Stimulated activated naive CD8-positive, alpha-beta T cell treated with anti-CD3 and anti-CD28 coated beads, Interleukin-15, Interleukin-2, amounts not matched to agents 100 ng/mL and 50 ng/mL, for 24 hours (primary cell): Measurements from ENCODE around the gene FAM193B.
"Not testable (repeated sequence)": the region's sequence is repeated elsewhere in the genome, so short reads cannot be mapped to it uniquely, and the experiment has no call there.

Experiments used
- H3K27ac Mint-ChIP-seq: one replicate; pipeline ENCODE4 v1.8.0; 2021; ENCODE audit warnings: mild to moderate bottlenecking, mixed read lengths
- H3K27me3 Mint-ChIP-seq: one replicate; pipeline ENCODE4 v1.8.0; 2021; ENCODE audit warnings: mixed read lengths
- H3K36me3 Mint-ChIP-seq: one replicate; pipeline ENCODE4 v1.8.0; 2021; ENCODE audit warnings: low read depth, mixed read lengths
- H3K4me1 Mint-ChIP-seq: one replicate; pipeline ENCODE4 v1.8.0; 2021; ENCODE audit warnings: low read depth, mixed read lengths
- H3K4me3 Mint-ChIP-seq: one replicate; pipeline ENCODE4 v1.8.0; 2021; ENCODE audit warnings: mild to moderate bottlenecking, mixed read lengths
- H3K9me3 Mint-ChIP-seq: one replicate; pipeline ENCODE4 v1.8.0; 2021; ENCODE audit warnings: mixed read lengths

FAM193B gene

DNA sequence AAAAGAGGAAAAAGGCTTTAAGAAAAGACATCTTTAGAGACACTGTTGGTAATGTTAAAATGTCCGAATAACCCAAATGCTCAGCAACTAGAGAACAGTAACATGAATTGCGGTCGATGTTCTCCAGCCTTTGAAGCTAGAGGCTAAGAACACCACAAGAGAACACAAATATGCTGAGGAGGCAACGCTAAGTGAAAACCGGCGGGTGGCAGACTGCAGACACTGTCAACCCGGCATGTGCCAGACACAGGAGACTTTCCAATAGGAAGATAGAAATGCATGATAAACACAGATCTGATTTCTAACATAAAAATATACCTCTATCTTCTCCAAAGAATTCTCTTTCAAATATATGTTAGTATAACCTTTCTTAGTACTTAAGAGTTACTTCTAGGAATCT, 19.2 kb downstream of the FAM193B start:
- Mint-ChIP-seq H3K9me3 (no peaks in the 10 kb centered on the region), H3K27me3 (no peaks in the 10 kb centered on the region), H3K4me1 (no peaks in the 10 kb centered on the region), H3K4me3 (no peak overlapping the region), H3K27ac (no peak overlapping the region), H3K36me3 (peaks cover 37% of the 10 kb centered on the region)

- H3K27me3 Mint-ChIP-seq, H3K27ac Mint-ChIP-seq, H3K4me3 Mint-ChIP-seq, H3K9me3 Mint-ChIP-seq, H3K4me1 Mint-ChIP-seq: not testable (repeated sequence)
- peaks cover 36% of the 10 kb centered on the region for H3K36me3 Mint-ChIP-seq
Observed at GRCh38 chr5:177534433-177534832, 19.9 kb downstream of the FAM193B start.

GRCh38 chr5:177531209-177531940, 23.0 kb downstream of the FAM193B start:
- H3K27me3 Mint-ChIP-seq = no peaks in the 10 kb centered on the region
- no peak overlapping the region for H3K27ac Mint-ChIP-seq
- H3K4me3 Mint-ChIP-seq = no peak overlapping the region
- H3K4me1 Mint-ChIP-seq = no peaks in the 10 kb centered on the region
- H3K9me3 Mint-ChIP-seq = no peaks in the 10 kb centered on the region
- peaks cover 22% of the 10 kb centered on the region for H3K36me3 Mint-ChIP-seq

- Mint-ChIP-seq H3K4me1 (no peaks in the 10 kb centered on the region), H3K27ac (no peak overlapping the region), H3K36me3 (peaks cover 24% of the 10 kb centered on the region), H3K9me3 (no peaks in the 10 kb centered on the region), H3K27me3 (no peaks in the 10 kb centered on the region), H3K4me3 (no peak overlapping the region)
Observed at GRCh38 chr5:177530638-177531037, 23.7 kb downstream of the FAM193B start.

- Mint-ChIP-seq H3K9me3 (no peaks in the 10 kb centered on the region), H3K27me3 (no peaks in the 10 kb centered on the region), H3K4me3 (no peak overlapping the region), H3K36me3 (peaks cover 22% of the 10 kb centered on the region), H3K27ac (no peak overlapping the region), H3K4me1 (no peaks in the 10 kb centered on the region)
Observed at GRCh38 chr5:177529247-177530203, 24.8 kb downstream of the FAM193B start.

DNA sequence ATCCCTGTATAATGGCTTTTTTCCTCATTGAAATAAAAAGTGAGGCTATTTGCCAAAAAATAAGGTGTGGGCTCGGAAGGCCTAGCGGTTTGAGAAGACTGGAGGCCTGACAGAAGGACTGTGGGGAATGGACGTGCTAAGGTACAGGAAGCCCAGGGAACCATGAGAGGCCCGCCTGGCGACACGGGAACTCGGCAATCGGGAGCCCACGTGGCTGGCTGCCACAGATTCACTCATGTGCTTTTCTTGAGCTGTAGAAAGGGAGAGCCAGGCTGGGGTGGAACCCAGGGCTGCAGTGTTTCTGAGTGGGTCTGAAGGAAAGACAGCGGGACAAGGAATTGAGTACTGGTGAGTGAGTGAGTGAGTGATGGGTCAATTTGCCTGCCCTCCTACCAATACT, 25.7 kb downstream of the FAM193B start:
- H3K36me3 Mint-ChIP-seq = peaks cover 17% of the 10 kb centered on the region
- no peak overlapping the region for H3K27ac Mint-ChIP-seq
- H3K4me3 Mint-ChIP-seq = no peak overlapping the region
- no peaks in the 10 kb centered on the region for H3K4me1 Mint-ChIP-seq
- no peaks in the 10 kb centered on the region for H3K27me3 Mint-ChIP-seq
- no peaks in the 10 kb centered on the region for H3K9me3 Mint-ChIP-seq

- Mint-ChIP-seq H3K9me3 (no peaks in the 10 kb centered on the region), H3K4me3 (no peak overlapping the region), H3K27ac (no peak overlapping the region), H3K36me3 (peaks cover 21% of the 10 kb centered on the region), H3K4me1 (no peaks in the 10 kb centered on the region), H3K27me3 (no peaks in the 10 kb centered on the region)
Observed at GRCh38 chr5:177527595-177527994, 26.8 kb downstream of the FAM193B start.

DNA sequence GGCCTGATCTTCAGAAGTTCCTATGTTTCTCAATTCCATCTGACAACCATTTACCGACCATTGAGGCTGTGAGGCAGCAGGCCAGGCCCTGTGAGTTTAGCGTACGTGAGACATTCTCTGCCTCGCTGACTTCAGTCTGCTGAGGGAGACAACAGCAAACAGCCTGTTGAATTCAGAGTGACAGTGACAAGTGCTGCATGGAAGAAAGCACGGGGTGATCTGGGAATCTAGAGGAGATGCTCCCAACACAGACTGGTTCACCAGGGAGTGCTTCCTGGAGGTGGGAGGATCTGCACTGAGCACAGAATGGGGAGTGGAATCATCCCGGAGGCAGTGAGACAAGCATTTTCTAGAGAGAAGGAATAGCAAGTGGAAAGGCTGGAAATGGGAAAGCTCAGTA, 27.6 kb downstream of the FAM193B start:
- peaks cover 21% of the 10 kb centered on the region for H3K36me3 Mint-ChIP-seq
- H3K4me1 Mint-ChIP-seq = no peaks in the 10 kb centered on the region
- H3K9me3 Mint-ChIP-seq = no peaks in the 10 kb centered on the region
- no peak overlapping the region for H3K4me3 Mint-ChIP-seq
- H3K27ac Mint-ChIP-seq = no peak overlapping the region
- H3K27me3 Mint-ChIP-seq = no peaks in the 10 kb centered on the region

- Mint-ChIP-seq H3K27me3 (no peaks in the 10 kb centered on the region), H3K36me3 (peaks cover 25% of the 10 kb centered on the region), H3K9me3 (no peaks in the 10 kb centered on the region), H3K4me3 (no peak overlapping the region), H3K27ac (no peak overlapping the region), H3K4me1 (peaks cover 6% of the 10 kb centered on the region)
Observed at GRCh38 chr5:177526191-177526590, 28.2 kb downstream of the FAM193B start.

- Mint-ChIP-seq H3K4me3 (no peak overlapping the region), H3K27ac (no peak overlapping the region), H3K36me3 (peaks cover 26% of the 10 kb centered on the region), H3K9me3 (no peaks in the 10 kb centered on the region), H3K4me1 (peaks cover 15% of the 10 kb centered on the region), H3K27me3 (no peaks in the 10 kb centered on the region)
Observed at GRCh38 chr5:177524941-177525655, 29.3 kb downstream of the FAM193B start.

DNA sequence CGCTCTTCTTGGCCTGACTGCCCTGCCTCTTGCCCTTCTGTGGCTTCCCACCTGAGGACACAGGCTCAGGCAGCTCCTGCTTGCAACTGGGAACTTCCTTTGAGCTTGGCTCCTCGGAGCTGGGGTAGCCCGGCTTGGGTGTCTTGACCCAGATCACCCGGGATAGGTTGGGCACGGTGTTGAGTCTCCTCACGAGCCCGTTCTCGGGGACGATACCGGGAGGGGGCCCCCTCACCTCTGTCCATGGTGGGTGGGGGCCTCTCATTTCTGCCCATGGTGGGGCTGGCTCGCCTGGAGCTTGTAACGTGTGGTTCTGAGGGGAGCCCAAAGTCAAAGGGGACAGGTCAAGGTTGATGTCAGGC, 29.8 kb downstream of the FAM193B start:
- Mint-ChIP-seq H3K4me1 (peaks cover 21% of the 10 kb centered on the region), H3K9me3 (no peaks in the 10 kb centered on the region), H3K27ac (no peak overlapping the region), H3K27me3 (no peaks in the 10 kb centered on the region), H3K36me3 (peaks cover 29% of the 10 kb centered on the region), H3K4me3 (no peak overlapping the region)

GRCh38 chr5:177523711-177524538, 30.4 kb downstream of the FAM193B start:
- Mint-ChIP-seq H3K36me3 (peaks cover 30% of the 10 kb centered on the region), H3K27me3 (no peaks in the 10 kb centered on the region), H3K27ac (no peak overlapping the region), H3K9me3 (no peaks in the 10 kb centered on the region), H3K4me1 (peaks cover 26% of the 10 kb centered on the region), H3K4me3 (no peak overlapping the region)

DNA sequence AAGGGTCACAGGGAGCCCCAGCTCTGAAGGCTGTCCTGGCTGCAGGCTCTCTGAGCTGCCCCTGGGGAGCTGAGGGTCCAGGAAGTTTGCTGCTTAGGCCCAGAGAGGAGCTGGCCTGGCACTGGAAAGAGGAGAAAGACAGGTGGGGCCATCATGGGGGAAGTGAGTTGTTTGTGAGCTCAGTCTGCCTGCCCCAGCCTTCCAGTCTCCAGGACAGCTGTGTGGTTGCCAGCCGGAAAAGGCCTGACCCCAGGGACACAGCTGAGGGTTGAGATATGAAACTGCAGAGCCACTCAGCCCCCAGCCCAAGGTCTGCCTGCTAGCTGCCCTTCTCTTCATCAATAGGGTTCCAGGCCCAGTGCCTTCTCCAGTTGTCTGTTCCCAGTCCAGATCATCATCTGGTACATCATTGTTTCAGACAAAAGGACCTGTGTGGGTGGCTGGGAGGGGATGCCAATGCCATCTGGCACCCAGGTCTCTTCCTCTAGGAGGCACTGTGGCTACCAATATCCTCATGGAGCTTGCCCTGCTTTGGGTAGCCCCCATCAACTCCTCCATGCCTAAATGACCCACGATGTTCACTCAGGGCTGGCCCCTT, 33.3 kb downstream of the FAM193B start:
- H3K27me3 Mint-ChIP-seq = no peaks in the 10 kb centered on the region
- H3K4me1 Mint-ChIP-seq = peaks cover 41% of the 10 kb centered on the region
- H3K9me3 Mint-ChIP-seq = no peaks in the 10 kb centered on the region
- peak overlapping the region; percentile 87 for H3K27ac Mint-ChIP-seq
- peaks cover 44% of the 10 kb centered on the region for H3K36me3 Mint-ChIP-seq
- no peak overlapping the region for H3K4me3 Mint-ChIP-seq

DNA sequence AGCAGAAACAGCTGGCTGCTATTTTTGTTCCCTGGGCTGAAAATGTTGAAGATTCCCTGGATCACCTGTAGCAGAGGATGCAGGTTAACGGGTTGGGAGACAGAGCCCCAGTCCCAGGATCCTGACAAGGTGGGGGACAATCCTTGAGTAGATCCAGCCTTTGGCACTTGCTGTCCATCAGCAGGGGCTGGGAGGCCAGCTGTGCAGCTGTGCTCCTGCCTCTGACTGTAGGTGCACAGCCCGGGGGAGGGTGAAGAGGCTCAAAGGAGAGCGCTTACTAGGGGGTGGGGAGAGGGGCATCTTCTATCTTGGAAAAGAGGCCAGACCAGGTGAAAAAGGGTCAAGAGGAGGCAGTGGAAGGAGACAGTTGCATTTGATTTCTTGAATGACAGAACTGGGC, 34.1 kb downstream of the FAM193B start:
- Mint-ChIP-seq H3K4me1 (peaks cover 48% of the 10 kb centered on the region), H3K36me3 (peaks cover 47% of the 10 kb centered on the region), H3K27ac (peak overlapping the region; percentile 87), H3K4me3 (no peak overlapping the region), H3K9me3 (no peaks in the 10 kb centered on the region), H3K27me3 (no peaks in the 10 kb centered on the region)
